ENCODE results near the gene CDK5RAP3. TPM values are rescaled to one million over a fixed set of nuclear protein-coding genes. Genes with fewer than 3 reads are reported as not detected.

The CDK5RAP3 gene
- polyA plus RNA-seq, 1 experiment, result 71.2 TPM

GRCh38 chr17:48025040-48025903, 54.4 kb downstream of the CDK5RAP3 start:
- Histone ChIP-seq H3K27ac (ENCODE audit: low read depth, low read length) (peak overlapping the region; percentile 52), H3K4me3 (ENCODE audit: low read depth, low read length) (peak overlapping the region; percentile 70), H3K9me3 (ENCODE audit: control insufficient read depth, insufficient read depth, low read length) (no peaks in the 10 kb centered on the region; the same call in 1 of the 2 replicates), H3K27me3 (ENCODE audit: control insufficient read depth, insufficient read depth, low read length) (peaks cover 3% of the 10 kb centered on the region)
- POLR2A ChIA-PET, result interaction anchor here (0.8 to 2.5 kb wide), 5 partner anchors 11 to 99 kb away, joined by 3 to 22 read pairs (median 4); partner anchors contain the start of genes COPZ2 and NFE2L1
- DNase-seq (ENCODE audit: low read depth, low spot score), result peak; percentile 93
- CTCF ChIA-PET, result interaction anchor here (0.6 to 3.4 kb wide), 34 partner anchors 9 to 593 kb away, joined by 3 to 82 read pairs (median 6); partner anchors contain the start of genes CBX1, HOXB5, NFE2L1 and SNX11
- TF ChIP-seq, protein P1, sequence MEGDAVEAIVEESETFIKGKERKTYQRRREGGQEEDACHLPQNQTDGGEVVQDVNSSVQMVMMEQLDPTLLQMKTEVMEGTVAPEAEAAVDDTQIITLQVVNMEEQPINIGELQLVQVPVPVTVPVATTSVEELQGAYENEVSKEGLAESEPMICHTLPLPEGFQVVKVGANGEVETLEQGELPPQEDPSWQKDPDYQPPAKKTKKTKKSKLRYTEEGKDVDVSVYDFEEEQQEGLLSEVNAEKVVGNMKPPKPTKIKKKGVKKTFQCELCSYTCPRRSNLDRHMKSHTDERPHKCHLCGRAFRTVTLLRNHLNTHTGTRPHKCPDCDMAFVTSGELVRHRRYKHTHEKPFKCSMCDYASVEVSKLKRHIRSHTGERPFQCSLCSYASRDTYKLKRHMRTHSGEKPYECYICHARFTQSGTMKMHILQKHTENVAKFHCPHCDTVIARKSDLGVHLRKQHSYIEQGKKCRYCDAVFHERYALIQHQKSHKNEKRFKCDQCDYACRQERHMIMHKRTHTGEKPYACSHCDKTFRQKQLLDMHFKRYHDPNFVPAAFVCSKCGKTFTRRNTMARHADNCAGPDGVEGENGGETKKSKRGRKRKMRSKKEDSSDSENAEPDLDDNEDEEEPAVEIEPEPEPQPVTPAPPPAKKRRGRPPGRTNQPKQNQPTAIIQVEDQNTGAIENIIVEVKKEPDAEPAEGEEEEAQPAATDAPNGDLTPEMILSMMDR (IDR thresholded peaks at IDR 0.05; ENCODE audit: low read depth, low read length), result peak; percentile 70

DNA sequence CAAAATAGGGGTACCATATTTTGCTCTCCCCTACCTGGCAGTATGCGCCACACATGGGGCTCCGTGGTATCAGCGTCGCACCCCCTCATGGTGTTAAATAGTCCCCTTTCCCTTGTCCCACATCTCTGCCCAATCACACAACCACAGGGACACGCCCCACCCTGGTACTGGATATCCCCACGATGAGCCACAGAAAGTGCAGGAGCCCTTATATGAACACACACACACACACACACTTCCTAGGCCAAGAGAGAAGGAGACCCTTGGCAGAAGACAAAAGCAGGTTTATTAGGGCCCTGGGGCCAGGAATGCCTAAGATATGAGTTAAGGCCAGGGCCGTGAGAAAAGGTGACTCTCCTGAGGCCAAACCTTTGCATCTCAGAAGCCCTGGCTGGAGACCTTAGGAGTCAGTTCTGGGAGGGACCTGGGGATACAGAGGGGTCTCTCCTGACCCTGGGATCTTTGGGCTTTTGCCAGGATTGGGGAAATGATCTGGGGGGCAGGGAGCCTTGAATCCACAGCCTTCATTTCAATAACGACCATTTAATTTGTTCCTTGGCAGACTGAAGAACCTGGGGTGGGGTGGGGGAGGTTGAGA, 55.1 kb downstream of the CDK5RAP3 start:
- no peaks in the 10 kb centered on the region; the same call in 1 of the 2 replicates for H3K9me3 ChIP-seq (ENCODE audit: control insufficient read depth, insufficient read depth, low read length)
- H3K27ac ChIP-seq (ENCODE audit: low read depth, low read length), result peak overlapping the region; percentile 52
- TF ChIP-seq, protein P1 (IDR thresholded peaks at IDR 0.05; ENCODE audit: low read depth, low read length), result no peak
- no peak for DNase-seq (ENCODE audit: low read depth, low spot score)
- no peak overlapping the region for H3K4me3 ChIP-seq (ENCODE audit: low read depth, low read length)
- POLR2A ChIA-PET, result interaction anchor here (0.6 to 2.5 kb wide), 8 partner anchors 11 to 100 kb away, joined by 3 to 22 read pairs (median 4); partner anchors contain the start of genes CBX1, COPZ2 and NFE2L1
- H3K27me3 ChIP-seq (ENCODE audit: control insufficient read depth, insufficient read depth, low read length), result peaks cover 3% of the 10 kb centered on the region
- CTCF ChIA-PET, result interaction anchor here (0.6 to 3.4 kb wide), 36 partner anchors 9 to 592 kb away, joined by 3 to 82 read pairs (median 6); partner anchors contain the start of genes CBX1, HOXB5, NFE2L1 and SNX11

- ChIA-PET CTCF (interaction anchor here (0.6 to 3.4 kb wide), 24 partner anchors 8 to 591 kb away, joined by 3 to 82 read pairs (median 8); partner anchors contain the start of genes CBX1, NFE2L1 and SNX11), POLR2A (interaction anchor here (0.6 to 2.5 kb wide), 6 partner anchors 10 to 99 kb away, joined by 4 to 22 read pairs (median 5); partner anchors contain the start of genes CBX1, COPZ2, NFE2L1 and SNX11)
- H3K27me3 ChIP-seq (ENCODE audit: control insufficient read depth, insufficient read depth, low read length), result no peaks in the 10 kb centered on the region
- no peaks in the 10 kb centered on the region; the same call in 1 of the 2 replicates for H3K9me3 ChIP-seq (ENCODE audit: control insufficient read depth, insufficient read depth, low read length)
- peak; percentile 71 for DNase-seq (ENCODE audit: low read depth, low spot score)
- H3K4me3 ChIP-seq (ENCODE audit: low read depth, low read length), result no peak overlapping the region
- peak overlapping the region; percentile 39 for H3K27ac ChIP-seq (ENCODE audit: low read depth, low read length)
- TF ChIP-seq, protein P1 (IDR thresholded peaks at IDR 0.05; ENCODE audit: low read depth, low read length), result peak; percentile 96
Measured at GRCh38 chr17:48026502-48027321, 55.8 kb downstream of the CDK5RAP3 start.

DNA sequence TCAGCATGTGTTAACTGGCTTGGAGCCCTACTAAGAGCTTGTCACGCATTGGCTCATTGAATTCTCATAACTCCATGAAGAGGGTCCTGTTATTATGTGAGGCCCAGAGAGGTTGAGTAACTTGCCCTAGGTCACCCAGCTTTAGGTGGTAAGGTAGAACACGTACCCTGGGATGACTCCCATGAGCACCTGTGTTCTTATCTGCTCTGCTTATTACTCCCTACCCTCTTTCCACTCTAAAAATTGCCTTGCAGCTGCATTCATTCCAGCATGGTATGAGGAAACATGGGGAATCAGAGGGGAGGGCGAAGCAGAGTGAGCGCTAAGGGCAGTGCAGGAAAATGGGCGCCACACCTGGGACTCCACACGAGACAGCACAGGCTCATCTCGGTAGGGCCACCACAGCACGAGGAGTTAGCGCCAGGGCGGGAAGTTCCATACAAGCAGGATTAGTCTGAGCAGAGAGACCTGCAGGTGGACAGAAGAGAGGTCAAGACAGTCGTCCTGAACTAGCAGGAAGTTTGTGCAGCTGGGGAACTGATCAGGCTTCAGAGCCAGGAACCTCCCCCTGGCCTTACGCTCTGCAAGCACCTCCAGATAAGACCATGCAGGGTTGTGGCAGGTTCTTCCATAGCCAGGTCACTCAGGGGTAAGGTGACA, 56.5 kb downstream of the CDK5RAP3 start:
- Histone ChIP-seq H3K4me3 (ENCODE audit: low read depth, low read length) (no peak overlapping the region), H3K27ac (ENCODE audit: low read depth, low read length) (no peak overlapping the region), H3K9me3 (ENCODE audit: control insufficient read depth, insufficient read depth, low read length) (no peaks in the 10 kb centered on the region; the same call in 1 of the 2 replicates), H3K27me3 (ENCODE audit: control insufficient read depth, insufficient read depth, low read length) (no peaks in the 10 kb centered on the region)
- ChIA-PET POLR2A (interaction anchor here (0.9 to 2.5 kb wide), 4 partner anchors 9 to 80 kb away, joined by 4 to 9 read pairs (median 4); partner anchors contain the start of genes CBX1, COPZ2, NFE2L1 and SNX11), CTCF (interaction anchor here (0.8 to 3.4 kb wide), 15 partner anchors 8 to 591 kb away, joined by 3 to 82 read pairs (median 18); partner anchors contain the start of genes CBX1 and NFE2L1)
- DNase-seq (ENCODE audit: low read depth, low spot score), result no peak
- TF ChIP-seq, protein P1 (IDR thresholded peaks at IDR 0.05; ENCODE audit: low read depth, low read length), result no peak

All from AG04450 (cell line).